Measurements from ENCODE around the gene SLC38A9. TPM values are rescaled to one million over a fixed set of nuclear protein-coding genes. Genes with fewer than 3 reads are reported as not detected.

Gene SLC38A9
- total and polyA plus RNA-seq, 5 donors from 2014 or later: 16.3 to 21.1 (median 20.3) TPM

- H3K27me3 Mint-ChIP-seq: no peaks in the 10 kb centered on the region
- no peak overlapping the region for H3K27ac Mint-ChIP-seq
- Histone ChIP-seq H3K36me3 (ENCODE audit: control insufficient read depth, insufficient read depth, low read length) (no peaks in the 10 kb centered on the region), H3K4me3 (ENCODE audit: low read depth, low read length) (no peak overlapping the region), H3K4me1 (ENCODE audit: control insufficient read depth, insufficient read depth, low read length, poor library complexity, severe bottlenecking) (no peaks in the 10 kb centered on the region), H3K27ac (ENCODE audit: insufficient read depth, low read length, poor library complexity, severe bottlenecking) (no peak overlapping the region), H3K9me3 (ENCODE audit: control insufficient read depth in 2 of 2, low read length in 2 of 2) (no peaks in the 10 kb centered on the region), H3K27me3 (ENCODE audit: control insufficient read depth, insufficient read depth, low read length) (no peaks in the 10 kb centered on the region)
- no peaks in the 10 kb centered on the region for H3K9me3 Mint-ChIP-seq
- H3K4me3 Mint-ChIP-seq: no peak overlapping the region
- H3K4me1 Mint-ChIP-seq: no peaks in the 10 kb centered on the region
- peaks cover 9% of the 10 kb centered on the region for H3K36me3 Mint-ChIP-seq
- DNase-seq: no peak
- ATAC-seq (ENCODE audit: low read depth in 2 of 2): no peak
Measured at GRCh38 chr5:55620766-55621160, 91.4 kb downstream of the SLC38A9 start.

GRCh38 chr5:55620009-55620765, 91.9 kb downstream of the SLC38A9 start:
- Histone ChIP-seq H3K9me3 (ENCODE audit: control insufficient read depth in 2 of 2, low read length in 2 of 2) (no peaks in the 10 kb centered on the region), H3K27me3 (ENCODE audit: control insufficient read depth, insufficient read depth, low read length) (no peaks in the 10 kb centered on the region), H3K4me3 (ENCODE audit: low read depth, low read length) (no peak overlapping the region), H3K36me3 (ENCODE audit: control insufficient read depth, insufficient read depth, low read length) (no peaks in the 10 kb centered on the region), H3K4me1 (ENCODE audit: control insufficient read depth, insufficient read depth, low read length, poor library complexity, severe bottlenecking) (no peaks in the 10 kb centered on the region), H3K27ac (ENCODE audit: insufficient read depth, low read length, poor library complexity, severe bottlenecking) (no peak overlapping the region)
- no peak for ATAC-seq (ENCODE audit: low read depth in 2 of 2)
- no peak for DNase-seq
- Mint-ChIP-seq H3K4me3 (no peak overlapping the region), H3K36me3 (peaks cover 4% of the 10 kb centered on the region), H3K27ac (no peak overlapping the region), H3K4me1 (no peaks in the 10 kb centered on the region), H3K27me3 (no peaks in the 10 kb centered on the region), H3K9me3 (no peaks in the 10 kb centered on the region)

- H3K36me3 Mint-ChIP-seq: peaks cover 3% of the 10 kb centered on the region
- no peak overlapping the region for H3K4me3 Mint-ChIP-seq
- Histone ChIP-seq H3K27me3 (ENCODE audit: control insufficient read depth, insufficient read depth, low read length) (no peaks in the 10 kb centered on the region), H3K9me3 (ENCODE audit: control insufficient read depth in 2 of 2, low read length in 2 of 2) (no peaks in the 10 kb centered on the region), H3K4me3 (ENCODE audit: low read depth, low read length) (no peak overlapping the region), H3K27ac (ENCODE audit: insufficient read depth, low read length, poor library complexity, severe bottlenecking) (no peak overlapping the region), H3K4me1 (ENCODE audit: control insufficient read depth, insufficient read depth, low read length, poor library complexity, severe bottlenecking) (no peaks in the 10 kb centered on the region), H3K36me3 (ENCODE audit: control insufficient read depth, insufficient read depth, low read length) (no peaks in the 10 kb centered on the region)
- H3K27me3 Mint-ChIP-seq: no peaks in the 10 kb centered on the region
- H3K9me3 Mint-ChIP-seq: no peaks in the 10 kb centered on the region
- ATAC-seq (ENCODE audit: low read depth in 2 of 2): no peak
- DNase-seq: no peak
- H3K4me1 Mint-ChIP-seq: no peaks in the 10 kb centered on the region
- H3K27ac Mint-ChIP-seq: no peak overlapping the region
Measured at GRCh38 chr5:55618318-55618717, 93.8 kb downstream of the SLC38A9 start.

- Mint-ChIP-seq H3K4me3 (no peak overlapping the region), H3K9me3 (no peaks in the 10 kb centered on the region), H3K27me3 (no peaks in the 10 kb centered on the region), H3K4me1 (no peaks in the 10 kb centered on the region), H3K27ac (no peak overlapping the region), H3K36me3 (no peaks in the 10 kb centered on the region)
- no peak overlapping the region for H3K4me3 ChIP-seq (ENCODE audit: low read depth, low read length)
- no peaks in the 10 kb centered on the region for H3K4me1 ChIP-seq (ENCODE audit: control insufficient read depth, insufficient read depth, low read length, poor library complexity, severe bottlenecking)
- H3K36me3 ChIP-seq (ENCODE audit: control insufficient read depth, insufficient read depth, low read length): no peaks in the 10 kb centered on the region
- no peak overlapping the region for H3K27ac ChIP-seq (ENCODE audit: insufficient read depth, low read length, poor library complexity, severe bottlenecking)
- H3K27me3 ChIP-seq (ENCODE audit: control insufficient read depth, insufficient read depth, low read length): no peaks in the 10 kb centered on the region
- no peak for DNase-seq
- H3K9me3 ChIP-seq (ENCODE audit: control insufficient read depth in 2 of 2, low read length in 2 of 2): no peaks in the 10 kb centered on the region
- no peak for ATAC-seq (ENCODE audit: low read depth in 2 of 2)
Measured at GRCh38 chr5:55613112-55613868, 98.8 kb downstream of the SLC38A9 start.

- H3K27me3 ChIP-seq (ENCODE audit: control insufficient read depth, insufficient read depth, low read length): no peaks in the 10 kb centered on the region
- Mint-ChIP-seq H3K36me3 (no peaks in the 10 kb centered on the region), H3K27ac (no peak overlapping the region), H3K4me1 (no peaks in the 10 kb centered on the region), H3K4me3 (no peak overlapping the region), H3K9me3 (no peaks in the 10 kb centered on the region), H3K27me3 (no peaks in the 10 kb centered on the region)
- no peak overlapping the region for H3K27ac ChIP-seq (ENCODE audit: insufficient read depth, low read length, poor library complexity, severe bottlenecking)
- no peaks in the 10 kb centered on the region for H3K9me3 ChIP-seq (ENCODE audit: control insufficient read depth in 2 of 2, low read length in 2 of 2)
- H3K4me1 ChIP-seq (ENCODE audit: control insufficient read depth, insufficient read depth, low read length, poor library complexity, severe bottlenecking): no peaks in the 10 kb centered on the region
- H3K36me3 ChIP-seq (ENCODE audit: control insufficient read depth, insufficient read depth, low read length): no peaks in the 10 kb centered on the region
- H3K4me3 ChIP-seq (ENCODE audit: low read depth, low read length): no peak overlapping the region
- DNase-seq (no peak), ATAC-seq (ENCODE audit: low read depth in 2 of 2) (no peak)
Measured at GRCh38 chr5:55610542-55610941, 101.6 kb downstream of the SLC38A9 start.

- no peaks in the 10 kb centered on the region for H3K9me3 Mint-ChIP-seq
- no peaks in the 10 kb centered on the region for H3K36me3 Mint-ChIP-seq
- no peak overlapping the region for H3K27ac Mint-ChIP-seq
- ATAC-seq (ENCODE audit: low read depth in 2 of 2) (no peak), DNase-seq (no peak)
- H3K36me3 ChIP-seq (ENCODE audit: control insufficient read depth, insufficient read depth, low read length): no peaks in the 10 kb centered on the region
- no peak overlapping the region for H3K27ac ChIP-seq (ENCODE audit: insufficient read depth, low read length, poor library complexity, severe bottlenecking)
- H3K4me3 ChIP-seq (ENCODE audit: low read depth, low read length): no peak overlapping the region
- no peaks in the 10 kb centered on the region for H3K4me1 ChIP-seq (ENCODE audit: control insufficient read depth, insufficient read depth, low read length, poor library complexity, severe bottlenecking)
- H3K9me3 ChIP-seq (ENCODE audit: control insufficient read depth in 2 of 2, low read length in 2 of 2): no peaks in the 10 kb centered on the region
- no peak overlapping the region for H3K4me3 Mint-ChIP-seq
- no peaks in the 10 kb centered on the region for H3K27me3 Mint-ChIP-seq
- H3K4me1 Mint-ChIP-seq: no peaks in the 10 kb centered on the region
- no peaks in the 10 kb centered on the region for H3K27me3 ChIP-seq (ENCODE audit: control insufficient read depth, insufficient read depth, low read length)
Measured at GRCh38 chr5:55609413-55609812, 102.7 kb downstream of the SLC38A9 start.

GRCh38 chr5:55608595-55609349, 103.4 kb downstream of the SLC38A9 start:
- DNase-seq: no peak
- no peaks in the 10 kb centered on the region for H3K27me3 Mint-ChIP-seq
- H3K27me3 ChIP-seq (ENCODE audit: control insufficient read depth, insufficient read depth, low read length): no peaks in the 10 kb centered on the region
- no peaks in the 10 kb centered on the region for H3K4me1 ChIP-seq (ENCODE audit: control insufficient read depth, insufficient read depth, low read length, poor library complexity, severe bottlenecking)
- H3K4me3 ChIP-seq (ENCODE audit: low read depth, low read length): no peak overlapping the region
- H3K9me3 Mint-ChIP-seq: no peaks in the 10 kb centered on the region
- no peak overlapping the region for H3K4me3 Mint-ChIP-seq
- H3K27ac ChIP-seq (ENCODE audit: insufficient read depth, low read length, poor library complexity, severe bottlenecking): no peak overlapping the region
- no peak for ATAC-seq (ENCODE audit: low read depth in 2 of 2)
- H3K9me3 ChIP-seq (ENCODE audit: control insufficient read depth in 2 of 2, low read length in 2 of 2): no peaks in the 10 kb centered on the region
- no peaks in the 10 kb centered on the region for H3K4me1 Mint-ChIP-seq
- no peaks in the 10 kb centered on the region for H3K36me3 Mint-ChIP-seq
- no peak overlapping the region for H3K27ac Mint-ChIP-seq
- H3K36me3 ChIP-seq (ENCODE audit: control insufficient read depth, insufficient read depth, low read length): no peaks in the 10 kb centered on the region

Measured in CD4-positive, CD25-positive, alpha-beta regulatory T cell (primary cell).